Cardiac septum (tissue), 1 donor: Measurements from ENCODE around the gene EEPD1. TPM values are rescaled to one million over a fixed set of nuclear protein-coding genes. Genes with fewer than 3 reads are reported as not detected.
A peak's percentile ranks its signal among the peaks of the same experiment; 100 is the strongest.

Experiments used
- DNase-seq: peaks from one replicate; pipeline ENCODE4 v3.0.0-alpha.2; 2020; ENCODE audit warnings: low spot score
- intact Hi-C: fragments of 100-400 bp; cut with DNase I; formaldehyde crosslinking; loops from one replicate; pipeline ENCODE4 v1.14.0; 2022
- total RNA-seq: library from RNA; stranded (reverse); fragmentation: NEBNext Ultra II Directional; extraction: Animal tissue kit (Norgen Biotek cat#: 25700); gene quantifications from one replicate; pipeline ENCODE4 v1.2.1, GENCODE V29; 2021
- donor health status: DM: no; HTN: no; CAD: no.

EEPD1 gene
- total RNA-seq, 1 donor from 2014 or later = 6.6 TPM

DNA sequence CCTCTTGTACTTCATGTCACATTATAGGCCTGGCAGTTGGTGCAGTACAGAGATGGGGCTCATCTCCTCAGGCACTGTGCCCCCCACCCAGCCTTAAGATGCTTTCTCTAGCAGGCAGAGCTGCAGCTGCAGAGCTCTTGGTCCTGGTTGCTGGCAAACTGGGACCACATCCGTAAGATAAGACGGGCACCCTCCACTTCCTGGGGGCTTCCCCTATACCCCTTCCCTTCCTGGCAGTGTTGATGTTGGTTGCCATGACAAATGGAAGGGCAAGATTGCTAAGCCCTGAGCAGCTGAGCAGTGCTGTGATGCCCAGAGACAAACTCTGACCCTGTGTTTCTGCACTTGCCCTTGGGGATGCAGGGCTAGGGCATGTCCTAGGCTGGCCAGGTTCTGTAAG is 133.2 kb downstream of the EEPD1 start:
- peak; percentile 74 for DNase-seq
- intact Hi-C loops = no loop called here

DNA sequence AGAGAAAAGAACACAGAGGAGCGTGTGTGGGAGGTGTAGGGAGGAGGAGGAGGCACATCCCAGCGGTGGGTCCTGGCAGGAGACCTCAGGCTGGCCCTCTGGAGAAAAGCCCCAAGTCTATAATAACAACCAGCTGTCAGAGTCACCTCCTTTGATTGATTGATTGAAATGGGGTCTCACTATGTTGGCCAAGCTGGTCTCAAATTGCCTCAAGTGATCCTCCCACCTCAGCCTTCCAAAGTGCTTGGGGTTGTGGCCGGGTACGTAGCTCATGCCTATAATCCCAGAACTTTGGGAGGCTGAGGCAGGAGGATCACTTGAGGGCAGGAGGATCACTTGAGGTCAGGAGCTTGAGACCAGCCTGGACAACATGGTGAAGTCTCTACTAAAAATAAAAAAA is 133.6 kb downstream of the EEPD1 start:
- intact Hi-C loops = no loop called here
- peak; percentile 2 for DNase-seq

DNA sequence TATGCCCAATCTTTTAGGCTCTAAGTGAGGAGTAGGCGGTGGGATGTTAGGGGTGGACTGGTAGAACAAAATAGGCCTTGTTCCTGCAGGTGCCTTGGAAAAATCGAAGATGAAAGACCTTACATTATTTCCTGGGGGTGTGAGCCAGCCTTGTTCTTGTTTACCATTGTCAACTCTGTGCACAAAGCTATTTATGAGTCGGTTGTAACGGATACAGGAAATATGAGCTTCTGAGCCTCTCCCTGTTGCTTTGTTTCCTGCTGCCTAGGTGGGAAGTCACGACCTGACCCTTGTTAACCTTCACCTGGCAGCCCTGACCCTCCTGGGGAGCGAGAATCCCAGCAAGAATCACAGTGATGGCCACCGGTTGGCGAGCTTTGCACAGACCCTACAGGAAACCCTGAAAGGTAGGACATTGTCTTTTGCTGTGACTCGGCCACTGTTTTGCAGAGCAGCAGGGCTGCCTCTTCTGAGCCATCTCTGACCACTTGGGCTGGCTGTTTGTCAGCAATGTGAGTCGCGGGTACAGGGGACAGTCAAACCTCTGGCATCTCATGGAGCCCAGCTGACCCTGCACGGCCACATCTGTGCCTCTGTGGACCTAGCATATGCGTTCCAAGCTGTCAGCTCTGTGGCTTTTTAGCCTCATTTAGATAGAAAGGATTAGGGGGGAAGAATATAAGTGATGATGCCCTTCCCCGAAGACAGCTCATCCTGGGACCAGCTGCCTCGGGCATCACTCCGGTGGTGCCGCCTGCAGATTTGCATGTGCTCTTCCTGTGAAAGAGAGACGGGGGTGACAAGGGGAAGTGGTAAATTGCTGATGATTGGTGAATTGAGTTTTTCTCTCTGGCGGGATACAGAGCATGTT is 134.6 kb downstream of the EEPD1 start:
- intact Hi-C loops = no loop called here
- DNase-seq = peak; percentile 72

DNA sequence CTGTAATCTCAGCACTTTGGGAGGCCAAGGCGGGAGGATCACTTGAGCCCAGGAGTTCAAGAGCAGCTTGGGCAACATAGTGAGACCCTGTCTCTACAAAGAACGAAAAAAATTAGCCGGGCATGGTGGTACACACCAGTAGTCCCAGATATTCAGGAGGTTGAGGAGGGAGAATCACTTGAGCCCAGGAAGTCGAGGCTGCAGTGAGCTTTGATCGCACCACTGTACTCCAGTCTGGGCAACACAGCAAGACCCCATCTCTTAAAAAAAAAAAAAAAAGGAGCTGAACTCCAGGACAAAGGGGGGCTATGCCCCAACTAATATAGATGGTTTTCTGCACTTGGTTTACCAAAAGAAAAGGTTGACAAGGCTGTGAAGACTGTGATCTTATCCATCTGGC is 135.4 kb downstream of the EEPD1 start:
- no peak for DNase-seq
- intact Hi-C loops = no loop called here

DNA sequence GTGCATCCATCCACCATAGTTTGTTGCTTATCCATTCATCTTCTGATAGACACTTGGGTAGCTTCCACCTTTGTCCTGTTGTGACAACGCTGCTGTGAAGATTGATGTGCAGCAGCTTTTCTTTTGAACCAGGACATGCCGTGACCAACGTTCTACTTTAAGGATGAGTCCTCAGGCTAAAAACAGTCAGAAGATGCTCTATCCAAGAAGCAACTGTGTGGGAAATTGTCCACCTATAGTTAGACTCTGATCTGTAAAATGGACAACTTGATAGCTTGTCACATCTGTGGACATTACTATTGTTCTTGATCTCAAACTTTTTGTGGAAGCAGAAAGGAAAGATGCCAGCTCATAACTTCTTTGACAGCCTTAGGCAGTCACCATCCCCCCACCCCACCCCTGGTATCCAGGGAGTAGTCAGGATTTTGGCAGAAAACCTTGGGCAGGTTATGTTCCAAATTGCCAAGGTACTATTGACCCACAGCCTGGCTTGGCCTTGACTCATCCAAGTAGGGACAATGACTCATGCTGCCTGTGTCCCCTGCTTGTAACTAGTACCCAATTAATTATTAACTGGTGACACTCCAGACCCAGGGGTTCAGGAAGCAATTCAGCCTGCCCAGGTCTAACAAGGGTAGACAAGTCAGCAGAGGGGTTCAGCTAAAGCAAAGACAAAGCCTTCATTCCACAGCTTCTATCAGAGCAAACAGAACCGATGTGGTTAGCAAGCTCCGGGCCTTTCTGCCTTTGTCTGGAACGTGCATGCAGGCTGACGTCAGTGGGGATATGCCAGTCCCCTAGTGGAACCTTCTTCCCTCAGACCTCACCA is 137.0 kb downstream of the EEPD1 start:
- intact Hi-C loops = loop anchor here (2.0 to 5.0 kb wide), 3 partner anchors 138 to 253 kb away; partner anchors contain the start of gene EEPD1

DNA sequence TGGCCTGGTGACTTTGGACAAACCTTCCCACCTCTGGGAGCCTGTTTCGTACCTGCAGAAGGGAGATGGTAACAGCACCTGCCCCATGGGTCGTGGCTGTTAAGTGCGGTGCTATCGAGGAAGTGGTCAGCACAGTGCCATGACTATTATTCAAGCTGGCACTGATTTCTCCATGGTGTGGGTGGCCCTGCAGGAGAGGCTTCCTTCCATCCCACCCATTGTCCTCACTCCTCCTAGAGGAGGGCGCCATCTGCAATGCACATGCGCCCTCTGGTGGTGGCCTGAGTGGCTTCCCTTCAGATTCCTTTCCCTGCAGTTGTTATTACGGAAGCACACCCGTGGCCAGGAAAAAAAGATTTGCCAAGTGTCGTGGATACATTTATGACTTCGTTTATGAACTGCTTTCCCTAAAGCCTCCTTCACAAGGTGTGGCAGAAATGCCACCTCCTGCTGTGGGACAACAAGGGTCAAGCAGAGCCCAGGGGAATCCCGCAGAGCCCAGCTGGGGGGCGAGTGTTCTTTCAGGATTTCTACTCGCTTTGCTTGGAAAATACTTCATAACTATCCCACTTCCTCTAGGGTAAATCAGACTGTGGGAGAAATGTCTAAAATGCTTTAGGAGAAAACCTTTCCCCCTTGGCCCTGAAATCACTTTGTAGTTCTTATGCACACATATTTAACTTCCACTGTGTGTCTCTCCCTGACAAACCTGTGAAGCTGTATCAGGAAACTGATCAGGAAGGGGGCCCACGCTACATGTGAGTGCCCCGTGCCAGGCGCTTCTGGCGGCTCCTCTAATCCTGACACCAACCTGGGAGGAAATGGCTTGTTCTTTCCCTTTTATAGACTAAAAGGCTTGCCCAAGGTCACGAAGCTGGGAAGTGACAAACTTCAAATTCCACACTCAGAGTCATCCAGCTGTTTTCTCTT is 138.6 kb downstream of the EEPD1 start:
- peak; percentile 90 for DNase-seq
- intact Hi-C loops = loop anchor here (1.0 to 5.0 kb wide), 4 partner anchors 139 to 306 kb away; partner anchors contain the start of gene EEPD1

More for the DNA sequence above, 137.0 kb downstream of the EEPD1 start:
- no peak for DNase-seq

DNA sequence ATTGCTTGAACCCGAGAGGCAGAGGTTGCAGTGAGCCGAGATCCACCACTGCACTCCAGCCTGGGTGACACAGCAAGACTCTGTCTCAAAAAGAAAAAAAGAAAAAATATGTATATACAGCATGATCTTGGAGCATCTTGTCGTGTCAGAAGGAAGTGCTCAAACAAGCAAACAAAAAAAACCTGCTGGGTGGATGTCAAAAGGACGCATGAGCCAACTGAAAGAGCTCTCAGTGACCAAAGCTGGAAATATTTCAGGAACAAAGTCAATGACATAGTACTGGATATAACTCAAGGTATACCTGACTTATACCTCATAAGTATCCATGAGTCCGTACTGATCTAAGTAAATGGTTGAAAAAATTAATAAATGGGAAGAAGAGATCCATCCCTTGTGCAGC is 142.0 kb downstream of the EEPD1 start:
- DNase-seq = no peak
- intact Hi-C loops = no loop called here

DNA sequence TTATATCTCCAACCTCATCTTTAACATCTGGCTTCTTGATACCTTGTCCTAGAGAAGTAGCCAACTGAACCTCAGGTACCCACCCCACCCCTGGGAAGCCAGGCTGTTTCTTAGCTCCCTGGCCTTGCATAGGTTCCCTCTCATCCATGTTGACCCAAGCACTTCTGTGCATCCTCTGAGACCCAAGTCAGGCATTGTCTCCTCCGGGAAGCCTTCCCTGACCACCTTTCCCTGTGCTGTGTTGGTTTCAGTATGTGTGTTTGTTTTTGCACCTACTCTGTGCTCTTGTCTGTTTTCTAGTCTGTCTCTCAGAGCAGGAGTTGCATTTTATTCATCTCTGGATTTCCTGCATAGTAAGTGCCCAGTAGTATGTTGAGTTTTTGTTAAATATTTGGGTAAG is 143.2 kb downstream of the EEPD1 start:
- intact Hi-C loops = no loop called here
- no peak for DNase-seq

DNA sequence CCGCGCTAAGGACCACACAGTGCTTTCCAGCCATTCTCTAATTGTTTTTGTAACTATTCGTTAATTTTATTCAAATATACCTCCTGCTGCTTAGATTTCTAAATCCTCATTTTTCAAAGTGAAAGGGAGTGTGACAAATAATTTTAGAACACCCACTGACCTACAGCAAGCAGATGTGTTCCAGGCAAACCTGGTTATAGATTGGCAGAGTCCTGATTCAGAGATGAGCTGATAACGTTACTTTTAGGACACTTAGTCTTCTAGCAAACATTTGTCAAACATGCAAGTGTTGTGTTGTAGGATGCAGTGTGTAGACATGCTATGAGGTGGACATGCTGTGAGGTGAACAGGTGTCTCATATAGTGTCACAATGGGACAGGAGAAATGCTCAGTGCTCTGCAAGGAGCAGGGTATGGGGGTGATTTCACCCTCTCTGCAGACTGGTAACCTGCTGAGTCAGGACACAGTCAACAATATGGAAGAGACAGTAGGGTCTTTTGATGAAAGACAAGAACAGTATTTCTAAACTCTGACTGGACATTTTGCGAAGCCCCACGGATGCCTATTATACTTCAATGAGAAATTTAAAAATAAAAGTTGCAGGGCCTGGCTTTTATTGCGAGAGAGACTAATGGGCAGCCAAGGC is 144.4 kb downstream of the EEPD1 start:
- DNase-seq = no peak
- intact Hi-C loops = no loop called here

DNA sequence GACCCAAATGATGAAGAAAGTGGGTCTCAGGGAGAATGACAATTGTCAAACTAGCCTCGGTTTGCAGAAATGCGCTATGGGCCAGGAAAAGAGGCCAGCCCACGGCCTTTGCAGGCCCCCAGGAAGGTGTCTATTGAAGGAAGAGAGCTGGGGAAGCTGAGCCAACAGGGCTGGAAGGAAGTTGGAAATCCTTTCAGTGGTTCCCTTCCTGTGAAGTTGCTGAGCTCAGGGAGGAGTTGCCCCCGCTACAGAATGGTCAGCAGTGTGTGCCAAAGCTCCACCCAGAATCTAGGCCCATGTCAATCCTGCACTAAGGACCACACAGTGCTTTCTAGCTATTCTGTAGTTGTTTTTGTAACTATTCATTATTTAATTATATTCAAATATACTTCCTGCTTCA is 145.1 kb downstream of the EEPD1 start:
- DNase-seq = no peak
- intact Hi-C loops = no loop called here

DNA sequence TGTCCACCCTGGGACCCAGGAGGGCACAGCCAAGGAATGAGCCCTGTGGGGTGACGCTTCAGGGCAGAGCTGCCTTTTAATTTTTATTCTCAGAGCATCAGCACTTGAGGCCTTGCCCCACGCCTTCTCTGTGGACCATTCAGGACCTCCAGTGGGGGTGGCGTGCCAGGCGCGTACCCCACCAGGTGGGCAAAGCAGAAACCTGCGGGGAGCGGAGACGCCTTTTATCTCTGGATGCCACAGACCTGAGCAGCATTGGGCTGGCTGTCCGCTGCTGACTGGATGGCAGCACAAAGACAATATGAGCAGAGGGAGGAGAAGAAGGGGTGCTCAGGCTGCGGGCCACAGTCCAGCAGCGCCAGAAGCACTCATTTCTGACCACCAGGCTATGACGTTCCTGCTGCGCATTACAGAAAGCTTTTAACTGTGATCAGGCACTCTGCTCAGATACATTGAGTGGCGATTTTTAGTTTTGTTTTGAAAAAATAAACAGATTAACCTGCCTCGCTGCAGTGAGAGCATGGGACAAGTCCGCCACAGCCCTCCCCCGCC is 146.2 kb downstream of the EEPD1 start:
- DNase-seq = no peak
- intact Hi-C loops = no loop called here

DNA sequence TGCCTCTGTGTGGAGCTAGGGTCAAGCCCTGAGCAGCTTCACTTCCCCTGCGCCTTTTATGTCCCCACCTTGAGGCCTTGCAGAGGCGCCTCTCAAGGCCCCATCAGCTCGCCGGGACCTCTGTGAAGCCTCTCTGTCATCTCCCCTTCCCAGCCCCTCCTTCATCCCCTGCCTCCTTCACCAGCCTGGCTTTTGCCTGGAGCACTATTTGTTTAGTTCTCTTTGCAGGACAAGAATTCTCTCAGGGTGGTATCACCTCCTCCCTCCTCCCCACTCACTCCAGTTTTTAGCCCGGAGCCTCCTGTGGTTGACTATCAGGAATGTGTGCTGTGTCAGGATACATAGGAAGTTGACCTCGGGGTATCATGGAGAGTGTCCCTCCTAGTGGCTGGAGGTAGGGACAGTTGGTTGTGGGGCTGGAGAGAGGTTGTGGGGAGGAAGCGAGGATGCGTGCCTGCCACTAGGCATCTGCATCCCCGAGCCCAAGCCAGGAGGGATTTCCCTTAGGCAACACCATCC is 146.8 kb downstream of the EEPD1 start:
- no peak for DNase-seq
- intact Hi-C loops = loop anchor here (5.0 to 10.0 kb wide), 2 partner anchors 253 to 605 kb away; partner anchors contain the start of gene HERPUD2

DNA sequence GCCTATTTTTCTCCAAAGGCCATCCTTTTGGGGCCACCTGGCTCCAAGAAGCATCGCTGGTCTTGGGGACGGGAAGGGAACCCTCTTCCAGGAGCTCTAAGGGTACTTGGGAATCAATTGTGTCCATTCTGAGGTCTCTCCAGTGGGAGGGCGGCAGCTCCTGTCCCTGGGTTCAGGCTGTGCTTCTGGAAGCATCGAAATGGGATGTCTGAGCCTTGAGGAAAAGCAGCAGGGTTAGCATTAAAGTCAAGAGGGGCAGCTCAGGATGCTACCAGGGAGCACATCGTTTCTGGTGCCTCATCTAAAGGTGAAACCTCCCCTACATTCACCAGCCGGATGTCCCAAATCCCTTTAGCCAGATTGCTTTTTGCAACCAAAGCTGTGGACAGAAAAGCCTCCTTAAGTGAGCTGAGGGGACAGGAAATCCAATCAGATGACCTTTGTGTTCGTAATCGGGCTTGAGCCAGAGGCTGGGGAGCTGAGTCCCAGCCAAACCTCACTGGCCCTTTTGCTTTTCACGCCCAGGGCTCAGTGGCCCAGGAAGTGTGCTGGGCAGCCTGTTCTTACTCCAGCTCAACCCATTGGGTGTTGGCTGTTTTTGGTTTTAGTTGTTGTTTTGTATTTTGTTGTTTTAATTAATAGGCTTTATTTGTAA is 147.8 kb downstream of the EEPD1 start:
- intact Hi-C loops = loop anchor here (5.0 to 10.0 kb wide), 2 partner anchors 254 to 606 kb away; partner anchors contain the start of gene HERPUD2
- DNase-seq = peak; percentile 62

DNA sequence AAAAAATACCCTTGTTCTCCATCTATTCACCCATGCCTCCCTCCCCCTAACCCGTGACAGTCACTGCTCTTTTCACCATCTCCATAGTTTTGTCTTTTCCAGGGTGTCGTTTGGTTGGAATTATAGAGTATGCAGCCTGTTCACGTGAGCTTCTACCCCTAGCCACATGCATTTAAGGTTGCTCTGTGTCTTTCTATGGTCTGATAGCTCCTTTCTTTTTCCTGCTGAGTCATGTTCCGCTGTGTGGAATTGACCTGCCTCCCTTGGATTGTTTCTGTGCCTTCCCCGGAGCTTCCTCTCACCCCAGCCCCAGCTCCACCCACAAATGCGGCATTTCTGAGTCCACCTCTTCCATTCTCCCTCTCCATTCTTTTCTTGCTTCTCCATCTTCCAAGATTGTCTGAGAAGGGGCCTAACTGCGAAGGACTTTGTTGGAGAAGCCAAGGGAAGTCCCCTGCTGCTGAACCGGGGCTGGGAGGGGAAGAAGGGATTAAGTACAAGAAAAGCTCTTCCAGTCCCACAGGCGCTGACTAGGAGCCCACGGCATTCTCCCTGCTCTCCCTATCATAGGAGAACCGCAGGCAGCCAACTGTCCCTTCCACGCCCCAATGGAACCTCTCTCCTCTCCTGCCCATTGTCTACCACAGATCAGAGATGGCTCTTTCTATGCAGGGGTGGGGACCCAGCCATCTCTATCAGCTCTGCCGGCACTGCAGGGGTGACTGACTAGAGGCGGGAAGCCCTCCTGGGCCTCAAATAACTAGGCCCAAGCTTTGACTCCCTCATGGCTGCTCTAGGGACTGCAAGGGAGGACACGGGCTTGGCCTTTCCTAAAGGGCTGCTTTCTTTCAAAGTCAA is 149.1 kb downstream of the EEPD1 start:
- DNase-seq = no peak
- intact Hi-C loops = loop anchor here (5.0 to 10.0 kb wide), 2 partner anchors 255 to 607 kb away; partner anchors contain the start of gene HERPUD2

DNA sequence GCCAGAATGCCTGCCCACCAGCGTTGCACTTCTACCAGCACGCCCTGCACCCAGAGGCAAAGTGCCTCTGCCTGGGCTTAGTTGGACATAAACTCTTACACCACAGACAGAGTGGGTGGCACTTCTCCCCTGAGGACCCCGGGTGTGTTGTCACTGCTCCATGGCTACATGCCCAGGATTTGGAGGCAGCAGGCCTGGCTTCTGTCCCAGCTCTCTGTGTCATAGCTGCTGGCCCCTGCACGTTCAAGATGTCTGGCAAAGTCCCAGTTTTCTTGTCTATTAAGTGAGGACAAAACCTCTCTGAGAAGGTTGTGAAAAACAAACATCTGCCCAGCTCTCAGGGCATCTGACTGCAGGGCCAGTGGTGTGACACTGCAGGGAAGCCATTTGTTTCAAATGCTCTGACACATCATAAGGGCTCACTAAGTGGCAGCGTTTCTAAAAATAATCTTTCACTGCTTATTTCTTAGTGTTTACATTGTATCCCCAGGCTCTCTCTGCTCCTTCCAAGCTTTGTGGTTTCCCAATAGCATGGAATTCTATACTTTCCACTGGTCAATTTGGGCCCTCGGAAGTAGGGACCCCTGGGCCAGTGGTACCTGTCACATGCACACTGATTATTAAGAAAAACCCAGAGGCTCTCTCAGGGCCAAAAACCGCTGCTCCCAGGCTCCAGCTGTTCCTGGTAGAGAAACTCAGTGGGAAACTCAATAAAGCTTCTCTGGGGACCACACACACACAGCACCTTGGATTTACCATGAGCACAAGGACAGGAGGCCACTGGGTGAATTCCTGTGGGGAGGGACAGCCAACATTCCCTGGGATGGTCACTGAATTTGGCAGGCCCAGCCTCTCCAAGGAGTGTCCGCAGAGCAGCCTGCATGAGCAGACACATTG is 150.4 kb downstream of the EEPD1 start:
- intact Hi-C loops = loop anchor here (5.0 to 10.0 kb wide), 2 partner anchors 256 to 609 kb away; partner anchors contain the start of gene HERPUD2
- DNase-seq = peak; percentile 89

DNA sequence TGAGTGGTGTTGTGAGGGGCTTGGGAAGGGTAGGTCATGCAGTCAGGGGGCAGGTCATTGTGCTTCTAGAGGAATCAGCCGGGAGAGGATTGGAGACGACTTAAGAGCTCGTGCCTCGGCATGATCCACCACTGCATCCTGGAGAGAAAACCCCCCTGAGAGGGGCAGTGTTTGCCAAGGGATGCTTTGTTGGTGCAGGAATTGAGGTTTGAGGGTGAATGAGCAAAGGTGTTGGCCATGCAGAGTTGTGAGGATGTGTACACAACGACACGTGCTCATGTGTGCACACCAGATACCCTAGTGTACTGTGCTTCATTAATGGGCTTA is 151.0 kb downstream of the EEPD1 start:
- no peak for DNase-seq
- intact Hi-C loops = loop anchor here (5.0 to 10.0 kb wide), 2 partner anchors 257 to 609 kb away; partner anchors contain the start of gene HERPUD2
